Bone marrow (tissue), 2 donors: Measurements from ENCODE around the gene KRTAP10-1.
"Not testable (repeated sequence)": the region's sequence is repeated elsewhere in the genome, so short reads cannot be mapped to it uniquely, and the experiment has no call there.

ENCODE experiments used
- DNase-seq, 2 donors: peaks; one replicate each; lab custom pipeline; 2025; lab: John Stamatoyannopoulos, UW

KRTAP10-1 gene

DNA sequence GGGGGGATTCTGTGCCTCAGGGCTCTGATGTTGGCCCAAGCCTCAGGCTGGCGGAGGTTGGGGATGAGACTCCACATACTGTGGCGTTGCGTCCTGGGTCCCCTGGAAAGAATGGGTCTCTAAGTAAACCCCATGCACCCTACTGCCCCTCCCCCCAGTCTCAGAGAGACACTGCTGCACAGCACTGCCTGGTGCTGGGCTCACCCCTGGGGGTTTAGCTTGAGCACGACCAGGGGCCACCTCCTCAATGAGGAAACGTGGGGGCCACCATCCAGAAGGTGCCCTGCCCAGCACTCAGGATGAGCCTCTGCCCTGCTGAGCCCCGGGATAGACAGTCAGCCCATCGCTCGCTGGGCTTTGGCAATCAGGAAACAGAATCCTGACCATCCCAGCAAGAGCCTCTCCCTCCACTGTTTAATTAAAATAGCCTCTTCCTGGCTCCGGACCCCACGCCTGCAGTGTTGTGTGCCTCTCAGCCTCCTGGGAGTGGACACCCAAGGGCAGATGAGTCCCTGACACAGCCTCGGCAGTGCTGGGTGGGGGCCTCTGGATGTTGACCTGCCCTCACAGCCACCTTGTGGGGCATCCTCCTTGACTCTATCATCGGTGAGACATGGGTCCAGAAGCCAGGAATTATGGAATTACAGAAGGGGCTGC lies 30.0 kb upstream of the KRTAP10-1 start:
- DNase-seq: no peak

DNA sequence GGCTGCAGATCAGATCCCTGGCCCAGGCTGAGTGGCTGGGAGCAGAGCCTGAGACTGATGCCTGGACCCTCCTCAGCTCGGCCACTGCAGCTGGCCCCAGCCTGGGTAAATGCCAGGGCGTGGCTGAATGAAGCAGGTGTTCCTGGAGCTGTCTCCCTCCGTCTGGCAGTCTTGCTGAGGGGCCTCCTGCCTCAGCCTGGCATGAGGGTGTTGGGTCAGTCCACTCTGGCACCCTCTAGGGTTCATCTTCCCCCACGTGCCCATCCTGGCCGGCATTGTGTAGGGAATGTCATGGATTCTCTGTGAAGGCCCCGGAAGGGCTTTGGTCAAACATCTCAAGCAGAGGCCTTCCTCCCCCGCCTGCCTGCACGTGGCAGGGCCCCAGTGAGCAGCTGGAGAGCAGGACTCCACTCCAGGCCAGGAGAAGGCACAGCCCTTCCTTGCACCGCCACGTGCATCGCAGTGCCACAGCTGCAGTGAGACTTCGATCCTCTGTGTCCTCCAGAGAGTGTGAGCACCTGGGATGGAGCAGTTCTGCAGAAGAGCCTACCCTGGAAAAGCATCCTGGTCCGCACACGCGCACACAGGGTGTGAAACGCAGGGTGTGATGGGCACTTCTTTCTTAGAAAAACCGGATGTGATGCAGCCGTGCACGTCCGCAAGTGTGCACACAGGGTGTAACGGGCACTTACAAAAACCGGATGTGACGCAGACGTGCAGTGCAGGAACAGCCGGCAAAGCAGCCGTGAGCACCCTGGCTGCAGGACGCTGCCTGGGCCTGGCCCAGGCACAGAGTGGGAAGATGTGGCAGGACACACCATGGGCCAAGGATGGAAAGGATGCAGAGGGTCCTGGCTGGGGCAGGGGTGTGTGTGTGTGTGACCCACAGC lies 28.9 kb upstream of the KRTAP10-1 start:
- no peak for DNase-seq

DNA sequence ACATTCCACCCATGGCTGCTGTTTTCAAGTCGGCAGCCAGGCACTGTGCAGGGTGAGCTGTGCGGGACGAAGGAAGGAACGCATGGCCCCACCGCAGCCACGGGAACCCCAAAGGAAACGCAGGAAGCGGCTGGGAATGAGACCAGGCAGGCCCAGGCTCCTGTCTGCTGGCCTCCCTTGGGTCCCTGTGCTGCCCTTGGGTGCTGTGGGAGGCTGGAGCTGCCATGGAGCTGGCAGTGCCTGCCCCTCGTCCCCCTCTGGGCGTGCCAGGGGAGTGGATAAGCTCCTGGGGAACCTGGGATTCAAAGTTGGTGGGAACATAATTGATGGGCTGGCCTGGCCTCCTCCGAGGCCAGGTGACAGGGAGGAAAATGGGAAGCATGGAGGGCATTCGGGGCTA lies 28.3 kb upstream of the KRTAP10-1 start:
- no peak for DNase-seq

DNA sequence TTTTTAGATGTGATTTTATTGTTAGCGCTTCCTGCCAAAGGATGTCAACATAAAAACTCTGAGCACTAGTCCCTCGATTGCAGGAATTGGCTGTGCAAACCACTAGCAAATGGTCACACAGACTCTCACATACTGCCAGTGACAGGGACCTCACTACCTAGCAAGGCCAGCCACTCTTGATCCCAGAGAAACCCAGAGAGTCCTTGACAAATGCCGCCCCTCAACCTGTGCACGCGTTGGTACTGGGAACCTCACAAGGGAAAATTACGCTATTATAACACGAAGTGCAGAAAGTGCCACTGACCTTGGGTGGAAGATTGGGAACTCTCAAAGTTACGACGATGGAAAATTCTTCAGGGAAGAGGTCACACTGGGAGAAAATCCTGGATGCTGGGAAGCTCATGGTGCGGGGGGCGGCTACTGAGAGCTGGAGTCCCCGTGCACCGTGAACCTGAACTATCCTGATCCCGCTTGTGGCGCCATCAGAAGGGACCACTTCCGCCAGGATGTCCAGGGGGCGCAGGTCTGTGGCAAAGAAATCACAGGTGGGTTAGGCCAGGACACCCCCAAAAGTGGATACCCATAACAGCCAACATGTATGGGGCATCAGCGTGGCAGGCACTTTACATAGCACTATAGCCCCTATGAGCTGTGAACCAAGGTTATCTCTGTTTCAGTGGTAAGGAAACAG lies 27.6 kb upstream of the KRTAP10-1 start:
- DNase-seq: no peak

DNA sequence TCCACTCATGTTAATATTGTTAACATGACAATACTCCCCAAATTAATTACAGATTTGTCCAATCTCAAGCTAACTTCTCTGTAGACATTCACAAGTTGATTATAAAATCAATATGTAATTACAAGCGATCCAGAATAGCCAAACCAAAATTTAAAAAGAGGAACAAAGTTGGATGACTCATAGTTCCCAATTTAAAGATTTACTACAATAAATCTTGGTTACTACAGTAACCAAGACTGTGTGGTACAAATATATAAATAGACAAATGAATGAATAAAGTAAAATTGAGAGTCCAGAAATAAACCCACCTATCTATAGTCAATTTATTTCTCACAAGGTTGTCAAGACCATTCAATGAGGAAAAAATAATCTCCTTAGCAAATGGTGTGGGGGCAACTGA lies 26.4 kb upstream of the KRTAP10-1 start:
- DNase-seq: peak in 1 of 2 donors; percentile 10

DNA sequence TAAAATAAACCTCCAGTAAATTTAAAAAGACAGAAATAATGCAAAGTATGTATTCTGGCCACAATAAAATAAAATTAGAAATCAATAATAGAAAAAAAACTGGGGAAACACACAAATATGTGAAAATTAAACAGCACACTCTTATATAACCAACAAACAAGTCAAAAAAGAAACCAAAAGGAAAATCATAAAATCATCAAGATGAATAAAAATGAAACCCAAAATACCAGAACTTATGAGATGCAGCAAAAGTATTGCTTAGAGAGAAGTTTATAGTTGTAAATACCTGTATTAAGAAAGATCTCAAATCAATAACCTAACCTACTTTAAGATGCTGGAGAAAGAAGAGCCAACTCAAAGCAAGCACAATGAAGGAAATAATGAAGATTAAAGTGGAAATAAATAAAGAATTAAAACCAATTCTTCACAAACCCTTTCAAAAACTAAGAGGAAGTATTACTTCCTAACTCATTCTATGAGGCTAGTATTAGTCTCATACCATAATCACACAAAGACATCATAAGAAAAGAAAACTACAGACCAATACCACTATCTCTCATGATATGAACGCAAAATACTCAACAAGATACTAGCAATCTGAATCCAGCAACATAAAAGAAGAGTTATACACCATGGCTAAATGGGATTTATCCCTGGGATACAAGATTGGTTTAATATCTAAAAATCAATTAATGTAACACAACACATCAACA lies 25.0 kb upstream of the KRTAP10-1 start:
- no peak for DNase-seq

DNA sequence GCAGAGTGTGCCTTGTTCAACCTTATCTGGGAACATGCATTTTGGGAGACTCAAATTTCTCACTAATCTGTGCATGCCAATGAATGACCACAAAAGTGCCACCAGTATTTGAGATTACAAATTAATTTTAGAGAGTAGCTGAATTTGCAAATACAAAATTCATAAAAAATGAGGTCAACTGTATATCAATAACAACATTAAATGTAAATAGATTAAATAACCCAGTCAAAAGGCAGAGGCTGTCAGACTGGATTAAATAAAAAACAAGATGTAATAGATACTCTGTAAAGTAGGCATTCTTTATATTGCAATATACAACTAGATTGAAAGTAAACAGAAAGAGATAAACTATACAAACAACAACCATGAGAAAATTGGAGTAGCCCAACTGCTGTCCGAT lies 24.1 kb upstream of the KRTAP10-1 start:
- DNase-seq: no peak

DNA sequence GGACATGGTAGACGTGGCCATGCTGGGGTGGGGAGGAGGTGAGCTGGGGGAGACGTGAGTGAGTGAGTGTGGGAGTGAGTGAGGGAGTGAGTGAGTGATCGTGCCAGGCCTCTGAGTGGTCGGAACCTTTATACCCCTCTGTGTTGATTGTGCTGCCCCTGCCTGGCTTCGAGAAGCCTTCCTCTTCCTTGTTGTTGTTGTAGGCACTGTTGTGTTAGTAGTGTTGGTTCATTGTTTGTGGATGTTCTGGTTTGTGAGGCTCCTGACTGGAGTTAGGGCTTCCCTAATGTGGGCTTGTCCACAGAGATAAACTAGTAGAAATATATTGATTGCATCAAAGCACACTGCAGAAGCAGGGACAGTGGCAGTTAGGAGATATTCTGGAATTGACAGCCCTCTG lies 18.7 kb upstream of the KRTAP10-1 start, which contains the start of gene KRTAP10-3:
Gene KRTAP10-3, minus strand, starts transcription at position 101 of the 400 bp plus-strand sequence. Its CDS starts 80 bp downstream, at position 21.
- DNase-seq: no peak

DNA sequence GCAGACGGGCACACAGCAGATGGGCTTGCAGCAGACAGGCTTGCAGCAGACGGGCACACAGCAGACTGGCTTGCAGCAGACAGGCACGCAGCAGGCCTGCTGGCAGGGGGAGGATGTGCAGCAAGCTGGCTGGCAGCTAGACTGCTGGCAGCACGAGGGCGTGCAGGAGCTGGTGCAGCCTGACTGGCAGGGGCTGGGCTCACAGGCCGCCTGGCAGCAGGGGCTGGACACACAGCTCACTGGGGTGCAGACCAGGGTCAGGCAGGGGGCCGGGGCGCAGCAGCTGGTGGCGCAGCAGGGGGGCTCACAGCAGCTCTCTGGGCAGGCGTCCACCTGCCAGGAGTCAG lies 18.3 kb upstream of the KRTAP10-1 start:
- not testable (repeated sequence) for DNase-seq

DNA sequence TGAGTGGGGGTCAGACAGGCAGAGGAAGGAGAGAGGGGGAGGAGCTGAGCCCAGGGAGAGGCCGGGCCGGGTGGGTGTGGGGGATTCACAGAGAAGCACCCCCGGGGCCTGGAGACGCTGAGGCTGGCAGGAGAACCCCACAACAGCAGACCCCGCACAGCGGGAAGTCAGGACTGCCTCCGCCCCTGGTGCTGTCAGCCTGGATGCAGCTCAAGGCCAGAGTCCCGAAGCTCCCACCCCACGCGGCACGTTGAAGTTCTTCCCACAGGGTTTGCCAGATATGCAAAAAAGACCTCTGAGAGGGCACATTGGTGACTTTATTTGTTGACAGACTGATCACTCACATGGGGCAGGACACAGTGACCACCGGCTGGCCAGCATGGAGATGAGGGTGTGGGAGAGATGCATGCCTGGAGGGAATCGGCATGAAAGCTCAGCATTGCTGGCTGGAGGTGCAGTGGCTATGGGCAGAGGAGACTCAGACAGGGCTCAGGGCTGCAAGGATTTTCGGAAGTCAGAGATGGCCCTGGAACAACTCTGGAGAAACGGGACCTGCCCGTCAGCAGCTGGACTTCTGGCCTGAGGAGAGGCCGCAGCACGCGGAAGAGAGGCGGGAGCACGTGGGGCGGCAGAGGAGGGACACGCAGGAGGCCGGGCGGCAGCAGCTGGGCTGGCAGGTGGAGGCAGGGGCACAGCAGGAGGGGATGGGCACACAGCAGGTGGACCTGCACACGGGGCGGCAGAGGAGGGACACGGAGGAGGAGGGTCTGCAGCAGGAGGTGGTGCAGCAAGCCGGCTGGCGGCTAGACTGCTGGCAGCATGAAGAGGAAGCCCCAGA lies 17.7 kb upstream of the KRTAP10-1 start:
- no peak for DNase-seq

DNA sequence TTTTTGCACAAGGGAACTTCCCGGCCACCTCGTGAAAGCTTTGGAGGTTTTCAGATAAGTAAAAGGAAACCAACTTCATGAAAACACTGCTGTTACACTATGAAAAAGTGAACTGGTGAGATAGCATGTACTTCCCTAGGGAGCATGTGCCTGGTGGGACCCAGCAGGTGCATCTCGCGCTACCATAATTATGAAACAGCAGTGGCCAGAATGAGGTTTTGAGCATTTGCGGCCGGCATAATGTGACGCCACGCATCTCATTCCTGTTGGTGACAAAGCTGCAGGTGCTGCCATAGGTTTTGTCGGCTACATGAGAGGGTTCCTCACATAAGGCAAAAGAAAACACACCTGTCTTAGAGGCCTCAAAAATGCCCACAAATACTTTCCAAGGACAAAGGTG lies 16.9 kb upstream of the KRTAP10-1 start:
- no peak for DNase-seq

DNA sequence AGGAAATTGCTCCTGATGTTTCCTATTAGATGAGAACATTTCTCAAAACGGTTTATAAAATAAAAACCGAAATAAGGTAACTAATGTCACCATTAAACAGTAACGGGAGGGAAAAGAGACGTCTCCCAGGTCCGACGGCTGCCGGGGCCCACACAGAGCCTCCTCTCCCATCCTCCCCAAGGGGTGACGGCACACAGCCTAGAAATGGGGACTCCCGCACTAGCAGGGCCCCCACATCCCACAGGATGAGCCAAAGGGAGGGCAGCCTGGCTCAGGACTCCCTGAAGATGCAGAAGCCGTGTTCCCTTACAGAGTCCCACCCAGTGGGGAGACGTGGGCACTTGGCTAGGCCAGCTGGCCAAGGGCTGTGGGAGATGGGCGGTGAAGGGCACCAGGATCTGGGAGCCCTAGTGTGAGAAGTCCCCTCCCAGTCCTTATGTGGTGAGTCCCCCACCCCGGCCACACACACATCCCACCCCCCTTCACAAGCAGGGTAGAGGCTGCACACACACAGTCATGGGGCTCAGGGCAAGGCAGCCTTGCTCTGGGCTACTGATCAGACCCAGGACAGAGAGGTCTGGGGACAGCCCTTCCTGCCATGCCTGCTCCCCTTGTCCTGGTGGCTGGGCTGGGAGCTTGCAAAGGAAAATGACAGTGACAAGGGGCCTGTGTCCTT lies 15.3 kb upstream of the KRTAP10-1 start:
- no peak for DNase-seq

DNA sequence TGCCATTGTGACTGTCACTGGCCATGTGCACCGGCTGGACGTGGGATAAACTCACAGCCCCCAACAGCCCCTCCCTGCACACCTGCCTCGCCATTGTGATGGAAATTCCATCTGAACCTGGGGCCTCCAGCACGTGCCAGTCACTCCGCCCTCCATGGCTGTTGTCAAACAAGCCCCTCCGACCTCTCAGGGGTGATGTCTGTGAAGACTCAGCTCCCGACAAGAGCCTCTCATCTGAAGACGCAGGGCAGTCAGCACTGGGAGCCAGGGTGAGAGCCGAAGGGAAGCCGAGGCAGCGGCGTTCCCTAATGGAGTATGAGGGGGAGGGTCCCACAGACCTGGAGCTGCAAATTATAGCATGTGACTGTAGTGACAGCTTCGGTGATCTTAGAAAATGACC lies 12.7 kb upstream of the KRTAP10-1 start:
- DNase-seq: no peak

DNA sequence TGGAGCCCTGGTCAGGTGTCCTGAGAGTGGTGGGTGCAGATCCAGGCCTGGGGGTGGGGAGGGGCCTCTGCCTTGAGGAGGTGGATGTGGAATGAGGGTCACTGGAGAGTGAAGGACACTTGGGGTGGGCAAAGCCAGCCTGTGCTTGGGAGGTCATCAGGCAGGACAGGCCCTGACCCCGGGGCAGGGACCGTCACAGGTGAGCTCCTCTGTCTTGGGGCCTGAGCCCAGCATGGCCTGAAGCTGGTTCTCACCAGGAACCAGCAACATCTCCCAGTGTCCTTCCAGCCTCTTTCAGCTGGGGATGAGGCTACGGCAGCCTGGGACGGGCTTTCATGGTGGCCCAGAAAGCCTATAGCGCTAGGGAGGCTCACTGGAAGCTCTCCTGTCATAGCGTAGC lies 12.1 kb upstream of the KRTAP10-1 start:
- no peak for DNase-seq

DNA sequence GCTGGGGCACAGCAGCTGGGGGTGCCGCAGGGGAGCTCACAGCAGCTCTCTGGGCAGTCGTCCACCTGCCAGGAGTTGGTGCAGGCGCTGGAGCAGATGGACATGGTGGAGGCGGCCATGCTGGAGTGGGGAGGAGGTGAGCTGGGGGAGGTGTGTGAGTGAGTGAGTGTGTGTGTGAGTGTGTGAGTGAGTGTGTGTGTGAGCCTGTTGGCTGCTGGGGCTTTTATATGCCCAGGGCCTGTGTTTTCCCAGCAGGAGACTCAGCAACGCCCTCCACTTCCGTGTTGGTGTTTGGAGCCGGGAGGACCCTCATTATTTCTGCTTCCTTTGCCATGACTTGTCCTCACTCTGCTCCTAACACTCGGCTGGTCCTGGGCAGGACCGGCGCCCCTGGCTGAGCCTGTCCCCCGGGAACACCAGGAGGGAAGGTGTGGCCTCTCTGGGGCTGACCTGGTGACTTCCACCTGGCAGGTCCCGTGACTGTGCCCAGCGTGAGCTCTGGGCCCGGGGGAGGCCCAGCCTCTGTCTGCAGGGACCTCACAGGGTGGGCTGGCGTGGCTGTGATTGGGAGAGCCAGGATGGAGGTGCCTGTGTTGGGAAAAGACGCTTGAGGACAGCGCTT lies 11.5 kb upstream of the KRTAP10-1 start, which contains the start of gene KRTAP10-2:
Gene KRTAP10-2, minus strand, starts transcription at position 166 of the 622 bp plus-strand sequence. Its CDS starts 47 bp downstream, at position 119.
- no peak for DNase-seq

DNA sequence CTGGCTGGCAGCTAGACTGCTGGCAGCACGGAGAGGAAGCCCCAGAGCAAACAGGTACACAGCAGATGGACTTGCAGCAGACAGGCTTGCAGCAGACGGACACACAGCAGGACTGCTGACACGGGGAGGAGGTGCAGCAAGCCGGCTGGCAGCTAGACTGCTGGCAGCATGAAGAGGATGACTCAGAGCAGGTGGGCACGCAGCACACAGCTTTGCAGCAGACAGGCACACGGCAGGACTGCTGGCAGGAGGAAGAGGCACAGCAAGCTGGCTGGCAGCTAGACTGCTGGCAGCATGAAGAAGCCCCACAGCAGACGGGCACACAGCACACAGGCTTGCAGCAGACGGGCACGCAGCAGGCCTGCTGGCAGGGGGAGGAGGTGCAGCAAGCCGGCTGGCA lies 10.8 kb upstream of the KRTAP10-1 start:
- no peak for DNase-seq

DNA sequence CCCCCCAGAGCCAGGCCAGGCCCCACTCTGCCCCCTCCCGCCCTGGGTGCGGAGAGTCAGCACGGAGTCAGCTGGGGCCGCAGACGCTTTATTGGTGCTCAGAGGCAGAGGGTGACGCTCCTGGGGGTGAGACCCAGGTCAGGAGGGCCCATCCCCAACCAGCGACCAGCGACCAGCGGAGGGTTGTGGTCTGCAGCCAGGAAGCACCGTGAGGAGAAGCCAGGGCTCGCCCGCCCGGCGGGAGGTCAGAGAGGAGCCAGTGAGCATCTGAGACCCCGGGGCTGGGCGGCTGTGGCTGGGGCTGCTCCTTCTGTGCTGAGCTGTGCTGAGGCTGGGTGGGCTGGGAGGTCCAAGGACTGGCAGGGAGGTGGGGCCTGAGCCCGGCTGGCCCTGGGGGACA lies 10.3 kb upstream of the KRTAP10-1 start:
- DNase-seq: not testable (repeated sequence)

DNA sequence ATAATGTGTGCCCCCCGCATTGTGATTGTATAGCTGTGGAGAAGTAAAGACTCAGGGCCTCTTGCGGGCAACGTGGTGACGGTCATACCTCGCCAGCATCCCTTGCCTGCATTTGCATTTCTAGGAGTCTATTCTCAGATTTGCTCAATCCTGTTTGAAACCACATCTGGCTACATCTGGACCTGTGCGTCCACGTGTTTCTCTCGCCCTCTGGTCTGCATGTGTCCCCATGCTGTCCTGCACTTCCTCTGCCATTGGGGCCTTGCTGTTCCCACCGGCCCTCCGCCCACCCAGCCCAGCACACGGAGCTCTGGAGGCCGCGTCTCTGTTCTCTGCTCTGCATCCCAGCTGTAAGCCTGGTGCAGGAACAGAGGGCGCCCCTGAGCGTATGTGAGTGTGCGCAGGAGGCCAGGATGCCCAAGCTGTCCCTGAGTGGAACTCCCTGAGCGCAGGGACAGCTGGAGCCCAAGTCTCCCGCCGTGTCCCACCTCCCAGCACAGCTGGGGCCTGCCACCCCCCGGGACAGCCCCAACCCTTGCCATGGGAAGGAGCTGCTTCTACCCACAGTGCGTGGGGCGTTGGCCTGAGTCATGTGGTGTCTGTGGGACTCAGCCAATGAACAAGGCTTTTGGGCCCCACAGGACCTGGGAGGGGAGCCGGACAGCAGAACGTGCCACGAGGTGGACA lies 9.7 kb upstream of the KRTAP10-1 start:
- DNase-seq: no peak

DNA sequence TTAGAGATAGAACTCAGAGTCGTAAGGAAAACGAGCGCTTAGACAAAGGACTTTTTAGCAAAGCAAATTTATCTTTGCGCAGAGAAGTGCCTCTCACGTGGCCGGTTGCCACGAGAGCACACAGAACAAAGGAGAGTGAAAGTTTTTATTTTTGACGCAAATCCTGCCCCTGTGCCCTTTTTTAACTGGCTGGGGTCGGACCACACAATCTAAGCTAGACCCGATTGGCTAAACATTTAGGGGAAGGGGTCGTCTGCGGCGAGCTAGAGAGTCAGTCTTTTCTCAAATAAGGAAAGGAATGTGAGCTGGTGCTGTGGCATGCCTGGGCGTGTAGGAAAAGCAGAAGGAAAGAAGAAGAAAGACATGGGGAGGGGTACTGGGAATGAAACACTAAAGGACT lies 8.9 kb upstream of the KRTAP10-1 start:
- DNase-seq: no peak

DNA sequence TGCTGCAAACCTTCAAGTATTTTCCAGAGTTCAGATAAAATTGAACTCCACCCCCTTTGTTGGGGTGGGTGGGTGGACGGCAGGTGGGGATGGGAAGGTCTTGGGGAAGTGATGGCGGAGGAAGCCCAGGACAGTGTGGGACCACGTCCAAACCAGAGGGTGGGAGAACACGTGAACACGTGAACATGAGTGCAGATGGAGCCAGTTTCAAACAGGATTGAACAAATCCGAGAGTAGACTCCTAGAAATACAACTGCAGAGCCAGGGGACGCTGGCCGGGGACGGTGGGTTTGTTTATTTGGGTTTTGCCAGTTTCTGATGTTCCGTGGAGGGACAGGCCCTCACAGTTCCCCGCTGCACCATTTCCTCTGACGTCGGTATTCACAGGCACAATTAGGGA lies 8.4 kb upstream of the KRTAP10-1 start:
- no peak for DNase-seq
